DMS153 (cell line): ENCODE data around the gene CNTNAP2.

ENCODE experiments used
- DNase-seq: peaks from one replicate; lab custom pipeline; 2025; lab: John Stamatoyannopoulos, UW

Gene CNTNAP2

GRCh38 chr7:147405621-147406020, 1289.0 kb downstream of the CNTNAP2 start:
- no peak for DNase-seq

GRCh38 chr7:147406521-147407135, 1290.0 kb downstream of the CNTNAP2 start:
- no peak for DNase-seq

GRCh38 chr7:147411096-147411495, 1294.5 kb downstream of the CNTNAP2 start:
- no peak for DNase-seq

GRCh38 chr7:147412109-147412508, 1295.5 kb downstream of the CNTNAP2 start:
- DNase-seq, result no peak

- DNase-seq, result no peak
Measured at GRCh38 chr7:147412782-147413556, 1296.4 kb downstream of the CNTNAP2 start.

GRCh38 chr7:147413557-147413870, 1296.9 kb downstream of the CNTNAP2 start:
- DNase-seq, result no peak

GRCh38 chr7:147415991-147416390, 1299.4 kb downstream of the CNTNAP2 start:
- DNase-seq, result no peak

GRCh38 chr7:147418966-147419365, 1302.4 kb downstream of the CNTNAP2 start:
- peak; percentile 23 for DNase-seq

- no peak for DNase-seq
Measured at GRCh38 chr7:147423875-147424274, 1307.3 kb downstream of the CNTNAP2 start.

- no peak for DNase-seq
Measured at GRCh38 chr7:147428075-147428474, 1311.5 kb downstream of the CNTNAP2 start.

- DNase-seq, result no peak
Measured at GRCh38 chr7:147429961-147430360, 1313.4 kb downstream of the CNTNAP2 start.

- DNase-seq, result no peak
Measured at GRCh38 chr7:147432079-147432478, 1315.5 kb downstream of the CNTNAP2 start.

GRCh38 chr7:147432576-147432975, 1316.0 kb downstream of the CNTNAP2 start:
- no peak for DNase-seq

GRCh38 chr7:147436718-147437117, 1320.1 kb downstream of the CNTNAP2 start:
- no peak for DNase-seq

- DNase-seq, result no peak
Measured at GRCh38 chr7:147438216-147438615, 1321.6 kb downstream of the CNTNAP2 start.

GRCh38 chr7:147443942-147444341, 1327.3 kb downstream of the CNTNAP2 start:
- DNase-seq, result no peak

- DNase-seq, result no peak
Measured at GRCh38 chr7:147452816-147453215, 1336.2 kb downstream of the CNTNAP2 start.

- no peak for DNase-seq
Measured at GRCh38 chr7:147465223-147465622, 1348.6 kb downstream of the CNTNAP2 start.

- no peak for DNase-seq
Measured at GRCh38 chr7:147472556-147472955, 1356.0 kb downstream of the CNTNAP2 start.

- no peak for DNase-seq
Measured at GRCh38 chr7:147474862-147475261, 1358.3 kb downstream of the CNTNAP2 start.

GRCh38 chr7:147477526-147477925, 1360.9 kb downstream of the CNTNAP2 start:
- no peak for DNase-seq

GRCh38 chr7:147478796-147479195, 1362.2 kb downstream of the CNTNAP2 start:
- no peak for DNase-seq

GRCh38 chr7:147483634-147484292, 1367.2 kb downstream of the CNTNAP2 start:
- DNase-seq, result no peak
